Measurements from ENCODE around the gene GSC2.

- TF ChIP-seq CTCF (IDR thresholded peaks at IDR 0.05) (no peak), POLR2A (IDR thresholded peaks at IDR 0.05) (no peak)
Measured at GRCh38 chr22:19111140-19111539, 39.0 kb downstream of the GSC2 start.

All from heart left ventricle (tissue), 13 donors.